ENCODE results near the gene XPO6.

The XPO6 gene

GRCh38 chr16:28136751-28137434, 74.9 kb downstream of the XPO6 start:
- TF ChIP-seq CTCF (IDR thresholded peaks at IDR 0.05) = no peak
- Histone ChIP-seq H3K4me1 (no peaks in the 10 kb centered on the region), H2AFZ (no peak overlapping the region), H3K27me3 (ENCODE audit: control insufficient read depth, insufficient read depth, low read length) (no peaks in the 10 kb centered on the region), H3K9me3 (ENCODE audit: control insufficient read depth, low read length) (no peaks in the 10 kb centered on the region), H3K36me3 (ENCODE audit: control insufficient read depth, insufficient read depth, low read length) (no peaks in the 10 kb centered on the region), H3K4me2 (ENCODE audit: low read length) (no peak overlapping the region), H3K9ac (no peak overlapping the region), H3K79me2 (no peaks in the 10 kb centered on the region), H3K4me3 (ENCODE audit: low read depth, low read length) (no peak overlapping the region), H3K27ac (no peak overlapping the region)

DNA sequence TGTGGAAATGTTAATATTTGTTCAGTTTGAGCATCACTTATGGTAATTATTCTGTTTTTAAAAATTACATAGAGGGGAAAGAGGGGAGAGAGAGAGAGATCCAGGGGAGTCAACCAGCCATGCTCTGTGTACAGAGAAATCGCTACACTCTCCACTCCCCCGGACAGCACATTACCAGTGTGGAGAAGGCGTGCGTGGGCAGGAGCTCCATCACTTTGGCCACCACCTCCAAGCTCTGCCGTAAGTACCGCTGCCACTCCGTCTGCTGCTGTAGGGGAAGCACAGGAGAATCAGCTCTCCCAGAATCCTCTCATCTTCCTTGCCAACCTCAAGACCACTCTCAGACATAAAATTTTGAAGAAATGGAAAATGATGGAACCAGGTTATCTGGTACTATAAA, 78.1 kb downstream of the XPO6 start:
- no peaks in the 10 kb centered on the region for H3K9me3 ChIP-seq (ENCODE audit: control insufficient read depth, low read length)
- no peaks in the 10 kb centered on the region for H3K27me3 ChIP-seq (ENCODE audit: control insufficient read depth, insufficient read depth, low read length)
- TF ChIP-seq CTCF (IDR thresholded peaks at IDR 0.05) = no peak
- no peak overlapping the region for H3K27ac ChIP-seq
- H3K4me3 ChIP-seq (ENCODE audit: low read depth, low read length) = no peak overlapping the region
- H3K9ac ChIP-seq = no peak overlapping the region
- no peak overlapping the region for H2AFZ ChIP-seq
- no peak overlapping the region for H3K4me2 ChIP-seq (ENCODE audit: low read length)
- no peaks in the 10 kb centered on the region for H3K79me2 ChIP-seq
- H3K4me1 ChIP-seq = no peaks in the 10 kb centered on the region
- no peaks in the 10 kb centered on the region for H3K36me3 ChIP-seq (ENCODE audit: control insufficient read depth, insufficient read depth, low read length)

DNA sequence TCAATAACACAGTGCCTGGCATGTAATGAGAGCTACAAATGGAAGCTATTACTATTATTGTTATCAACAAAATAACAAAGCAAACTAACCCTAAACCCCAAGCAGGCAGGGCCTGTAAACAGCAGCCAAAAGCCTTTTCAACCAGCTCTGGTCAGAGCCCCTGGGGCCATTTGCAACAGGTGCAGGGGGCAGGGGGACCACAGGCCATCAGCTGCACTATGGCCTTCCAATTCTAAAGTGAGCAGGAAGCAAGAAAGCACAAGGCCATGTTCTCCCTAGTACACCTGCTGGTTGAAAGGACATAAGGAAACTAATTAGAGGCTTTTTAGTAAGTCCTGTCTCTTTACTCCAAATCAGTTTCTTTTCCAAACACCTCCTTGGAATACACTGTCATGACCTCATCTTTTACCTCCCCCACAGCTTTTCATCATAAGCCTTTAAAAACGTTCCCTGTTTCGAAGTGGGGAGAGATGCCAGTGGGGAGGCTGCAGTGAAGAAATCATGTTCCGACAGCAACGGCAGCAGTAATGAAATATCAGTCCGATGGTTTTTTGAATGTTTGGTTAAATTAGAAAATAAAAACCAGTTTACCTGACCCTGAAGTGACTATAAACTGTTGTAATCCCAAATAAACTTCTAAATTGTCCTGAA, 79.9 kb downstream of the XPO6 start:
- no peaks in the 10 kb centered on the region for H3K9me3 ChIP-seq (ENCODE audit: control insufficient read depth, low read length)
- H3K27ac ChIP-seq = no peak overlapping the region

GRCh38 chr16:28131181-28131580, 80.6 kb downstream of the XPO6 start:
- Histone ChIP-seq H3K4me1 (no peaks in the 10 kb centered on the region), H3K79me2 (no peaks in the 10 kb centered on the region), H3K4me3 (ENCODE audit: low read depth, low read length) (no peak overlapping the region), H3K36me3 (ENCODE audit: control insufficient read depth, insufficient read depth, low read length) (no peaks in the 10 kb centered on the region), H3K9ac (no peak overlapping the region), H3K4me2 (ENCODE audit: low read length) (no peak overlapping the region), H3K27me3 (ENCODE audit: control insufficient read depth, insufficient read depth, low read length) (no peaks in the 10 kb centered on the region), H2AFZ (no peak overlapping the region), H3K9me3 (ENCODE audit: control insufficient read depth, low read length) (no peaks in the 10 kb centered on the region), H3K27ac (no peak overlapping the region)
- TF ChIP-seq CTCF (IDR thresholded peaks at IDR 0.05) = no peak

More for the DNA sequence above, 79.9 kb downstream of the XPO6 start:
- H3K4me3 ChIP-seq (ENCODE audit: low read depth, low read length) = no peak overlapping the region
- no peaks in the 10 kb centered on the region for H3K27me3 ChIP-seq (ENCODE audit: control insufficient read depth, insufficient read depth, low read length)
- H3K4me1 ChIP-seq = no peaks in the 10 kb centered on the region
- H3K36me3 ChIP-seq (ENCODE audit: control insufficient read depth, insufficient read depth, low read length) = no peaks in the 10 kb centered on the region
- no peak overlapping the region for H3K9ac ChIP-seq
- H2AFZ ChIP-seq = no peak overlapping the region
- no peaks in the 10 kb centered on the region for H3K79me2 ChIP-seq
- no peak overlapping the region for H3K4me2 ChIP-seq (ENCODE audit: low read length)
- no peak for TF ChIP-seq CTCF (IDR thresholded peaks at IDR 0.05)
